Neuronal stem cell (in vitro differentiated cells): ENCODE measurements around the gene ITGAE.

Source experiments
- DNase-seq: peaks from one replicate; pipeline ENCODE4 v3.0.0-alpha.2; 2013; ENCODE audit warnings: low spot score
- H2AFZ ChIP-seq: one replicate; pipeline ENCODE4 v1.6.1; 2013; ENCODE audit warnings: mild to moderate bottlenecking, low read length, inconsistent platforms
- H2AK5ac ChIP-seq: 2 replicates; pipeline ENCODE4 v1.6.1; 2013; ENCODE audit warnings: low read depth, mild to moderate bottlenecking, inconsistent platforms, low read length, moderate library complexity, mixed read lengths
- H2BK120ac ChIP-seq: 2 replicates; pipeline ENCODE4 v1.6.1; 2013; ENCODE audit warnings: low read depth, mild to moderate bottlenecking, inconsistent platforms, low read length, moderate library complexity, mixed read lengths
- H2BK12ac ChIP-seq: one replicate; pipeline ENCODE4 v1.6.1; 2013; ENCODE audit warnings: low read length, inconsistent platforms
- H2BK15ac ChIP-seq: 2 replicates; pipeline ENCODE4 v1.6.1; 2013; ENCODE audit warnings: mild to moderate bottlenecking, low read length, inconsistent platforms, mixed read lengths
- H2BK5ac ChIP-seq: one replicate; pipeline ENCODE4 v1.6.1; 2013; ENCODE audit warnings: inconsistent platforms, mild to moderate bottlenecking, low read length, moderate library complexity
- H3K14ac ChIP-seq: one replicate; pipeline ENCODE4 v1.6.1; 2013; ENCODE audit warnings: low read length, inconsistent platforms
- H3K18ac ChIP-seq: 2 replicates; pipeline ENCODE4 v1.6.1; 2013; ENCODE audit warnings: low read length, inconsistent platforms
- H3K23ac ChIP-seq: 2 replicates; pipeline ENCODE4 v1.6.1; 2013; ENCODE audit warnings: low read depth, mild to moderate bottlenecking, mixed read lengths, low read length, inconsistent platforms; ENCODE audit not compliant: poor library complexity
- H3K27ac ChIP-seq: replicated peaks from 3 replicates; pipeline ENCODE4 v1.5.1; 2013; ENCODE audit warnings: low read length, inconsistent platforms
- H3K27me3 ChIP-seq, 3 experiments: 2 replicates each; pipeline ENCODE4 v1.6.1; 2013; ENCODE audit warnings: low read length in 3 of 3, mild to moderate bottlenecking in 2 of 3, inconsistent platforms in 1 of 3, low read depth in 1 of 3, mixed read lengths in 1 of 3, moderate library complexity in 1 of 3; ENCODE audit not compliant: control insufficient read depth in 3 of 3, insufficient read depth in 3 of 3
- H3K36me3 ChIP-seq, 2 donors: replicated peaks in 1 of 2; 2 replicates each; pipeline ENCODE4 v1.6.1; 2013; ENCODE audit warnings: low read length in 2 of 2; ENCODE audit not compliant: control insufficient read depth in 2 of 2, insufficient read depth in 2 of 2
- H3K4ac ChIP-seq: 2 replicates; pipeline ENCODE4 v1.6.1; 2013; ENCODE audit warnings: inconsistent platforms, mild to moderate bottlenecking, low read length, moderate library complexity
- H3K4me1 ChIP-seq, 2 donors: 1 replicate in 1 of 2; 2 replicates in 1 of 2; pipeline ENCODE4 v1.6.1; 2013; ENCODE audit warnings: low read length in 2 of 2, low read depth in 1 of 2; ENCODE audit not compliant: control insufficient read depth in 2 of 2, insufficient read depth in 1 of 2
- H3K4me2 ChIP-seq: one replicate; pipeline ENCODE4 v1.6.1; 2013; ENCODE audit warnings: mild to moderate bottlenecking, low read length, inconsistent platforms; ENCODE audit not compliant: insufficient read depth, poor library complexity, severe bottlenecking
- H3K4me3 ChIP-seq, 2 donors: 2 replicates each; pipeline ENCODE4 v1.5.1; 2013; ENCODE audit warnings: low read length in 2 of 2, mild to moderate bottlenecking in 2 of 2, inconsistent platforms in 1 of 2, moderate library complexity in 1 of 2
- H3K79me1 ChIP-seq: one replicate; pipeline ENCODE4 v1.6.1; 2013; ENCODE audit warnings: low read depth, mild to moderate bottlenecking, inconsistent platforms, low read length, moderate library complexity
- H3K9ac ChIP-seq: one replicate; pipeline ENCODE4 v1.6.1; 2013; ENCODE audit warnings: mild to moderate bottlenecking, low read depth, low read length, inconsistent platforms; ENCODE audit not compliant: poor library complexity
- H3K9me3 ChIP-seq, 2 donors: replicated peaks in 1 of 2; 2 replicates each; pipeline versions ENCODE3 to v1.6.1; 2013; ENCODE audit warnings: low read length in 2 of 2, mild to moderate bottlenecking in 2 of 2, inconsistent platforms in 1 of 2, low read depth in 1 of 2, mixed read lengths in 1 of 2, moderate library complexity in 1 of 2; ENCODE audit not compliant: control insufficient read depth in 2 of 2, insufficient read depth in 1 of 2
- H4K8ac ChIP-seq: one replicate; pipeline ENCODE4 v1.6.1; 2013; ENCODE audit warnings: low read depth, mild to moderate bottlenecking, inconsistent platforms, low read length, moderate library complexity
- H4K91ac ChIP-seq: one replicate; pipeline ENCODE4 v1.6.1; 2013; ENCODE audit warnings: low read length, low read depth, mild to moderate bottlenecking, inconsistent platforms; ENCODE audit not compliant: poor library complexity
- WGBS, 2 donors: extraction: QIAGEN DNeasy Blood & Tissue Kit; methylation state at CpG; one replicate each; pipeline ENCODE4 v1.1.7; 2013; ENCODE audit warnings: missing lambda C conversion rate in 2 of 2, mixed read lengths in 1 of 2; ENCODE audit not compliant: insufficient read length in 2 of 2, insufficient replicate concordance in 1 of 2; ENCODE audit errors: extremely low coverage in 2 of 2; 5-methylcytosine and 5-hydroxymethylcytosine counted together

The ITGAE gene

GRCh38 chr17:3772764-3773163 is 28.2 kb downstream of the ITGAE start:
- no peak overlapping the region for H2BK15ac ChIP-seq
- H3K4me1 ChIP-seq, result peaks cover 1 to 10% of the 10 kb centered on the region in 2 donors
- no peak overlapping the region for H2BK5ac ChIP-seq
- H3K79me1 ChIP-seq, result peaks cover 2% of the 10 kb centered on the region
- no peaks in the 10 kb centered on the region for H3K9me3 ChIP-seq
- no peak overlapping the region for H3K27ac ChIP-seq
- H3K4ac ChIP-seq, result no peak overlapping the region
- H3K23ac ChIP-seq, result no peak overlapping the region
- no peak overlapping the region for H3K14ac ChIP-seq
- no CpG with 5 or more reads among the region's 12 CpGs for WGBS, 2 donors
- H2BK120ac ChIP-seq, result no peak overlapping the region
- H3K4me3 ChIP-seq, result no peak overlapping the region
- H3K36me3 ChIP-seq, result no peaks in the 10 kb centered on the region
- H4K8ac ChIP-seq, result no peak overlapping the region
- H2AK5ac ChIP-seq, result no peak overlapping the region
- no peak for DNase-seq
- H3K9ac ChIP-seq, result no peak overlapping the region
- H3K4me2 ChIP-seq, result no peak overlapping the region
- H4K91ac ChIP-seq, result no peak overlapping the region
- peaks cover 0 to 6% (median 0%) of the 10 kb centered on the region in 3 experiments for H3K27me3 ChIP-seq
- no peak overlapping the region for H2AFZ ChIP-seq
- H3K18ac ChIP-seq, result no peak overlapping the region
- H2BK12ac ChIP-seq, result no peak overlapping the region

- Histone ChIP-seq H3K4me2 (no peak overlapping the region), H4K8ac (no peak overlapping the region), H3K27ac (no peak overlapping the region), H3K79me1 (no peaks in the 10 kb centered on the region), H3K4me1 (peaks cover 1 to 10% of the 10 kb centered on the region in 2 donors), H3K9me3 (peaks cover 0 to 2% of the 10 kb centered on the region in 2 donors), H3K4me3 (no peak overlapping the region), H4K91ac (no peak overlapping the region), H2BK120ac (no peak overlapping the region), H2BK15ac (no peak overlapping the region), H3K4ac (no peak overlapping the region), H3K27me3 (peaks cover 0 to 5% (median 0%) of the 10 kb centered on the region in 3 experiments), H3K18ac (no peak overlapping the region), H2BK12ac (no peak overlapping the region), H3K36me3 (no peaks in the 10 kb centered on the region), H3K14ac (no peak overlapping the region), H3K23ac (no peak overlapping the region), H3K9ac (no peak overlapping the region), H2AK5ac (no peak overlapping the region), H2BK5ac (no peak overlapping the region), H2AFZ (peak overlapping the region; percentile 87)
- no CpG with 5 or more reads among the region's 16 CpGs for WGBS, 2 donors
- DNase-seq, result no peak
Measured at GRCh38 chr17:3771140-3771539, 29.8 kb downstream of the ITGAE start.

- Histone ChIP-seq H3K14ac (peak overlapping the region; percentile 56), H3K27ac (no peak overlapping the region), H2BK12ac (no peak overlapping the region), H3K4me2 (no peak overlapping the region), H2BK5ac (no peak overlapping the region), H3K9ac (no peak overlapping the region), H3K4ac (no peak overlapping the region), H3K27me3 (peaks cover 0 to 5% (median 0%) of the 10 kb centered on the region in 3 experiments), H3K79me1 (no peaks in the 10 kb centered on the region), H3K23ac (peak overlapping the region; percentile 51), H4K8ac (no peak overlapping the region), H3K4me3 (no peak overlapping the region), H4K91ac (no peak overlapping the region), H3K36me3 (no peaks in the 10 kb centered on the region), H2AFZ (peak overlapping the region; percentile 87), H3K4me1 (peaks cover 1 to 10% of the 10 kb centered on the region in 2 donors), H2BK120ac (no peak overlapping the region), H3K9me3 (peaks cover 0 to 2% of the 10 kb centered on the region in 2 donors), H3K18ac (peak overlapping the region; percentile 61), H2AK5ac (peak overlapping the region; percentile 73), H2BK15ac (no peak overlapping the region)
- no CpG with 5 or more reads among the region's 8 CpGs for WGBS, 2 donors
- DNase-seq, result no peak
Measured at GRCh38 chr17:3770466-3770865, 30.5 kb downstream of the ITGAE start.

GRCh38 chr17:3768769-3769168 is 32.2 kb downstream of the ITGAE start:
- Histone ChIP-seq H4K8ac (no peak overlapping the region), H2AK5ac (no peak overlapping the region), H2AFZ (no peak overlapping the region), H3K18ac (no peak overlapping the region), H3K4me1 (peaks cover 1 to 10% of the 10 kb centered on the region in 2 donors), H3K23ac (no peak overlapping the region), H3K4me3 (no peak overlapping the region), H4K91ac (no peak overlapping the region), H3K36me3 (no peaks in the 10 kb centered on the region), H3K9me3 (peaks cover 0 to 2% of the 10 kb centered on the region in 2 donors), H3K79me1 (no peaks in the 10 kb centered on the region), H3K14ac (no peak overlapping the region), H2BK12ac (no peak overlapping the region), H2BK5ac (peak overlapping the region; percentile 29), H2BK120ac (no peak overlapping the region), H3K9ac (no peak overlapping the region), H3K27ac (no peak overlapping the region), H2BK15ac (no peak overlapping the region), H3K4me2 (no peak overlapping the region), H3K4ac (no peak overlapping the region), H3K27me3 (peaks cover 0 to 5% (median 0%) of the 10 kb centered on the region in 3 experiments)
- DNase-seq, result no peak
- no CpG with 5 or more reads among the region's 8 CpGs for WGBS, 2 donors
